Thoracic aorta (tissue), 2 donors: ENCODE measurements around the gene SNCAIP. TPM values are rescaled to one million over a fixed set of nuclear protein-coding genes. Genes with fewer than 3 reads are reported as not detected.

Experiments used
- ATAC-seq: fragments of 150-250 bp; one replicate; pipeline ENCODE4 v1.8.0; 2017; ENCODE audit warnings: low read depth; ENCODE audit not compliant: insufficient number of reproducible peaks, low FRiP score
- DNase-seq: peaks from one replicate; pipeline ENCODE4 v3.0.0-alpha.2; 2020; ENCODE audit warnings: low spot score
- H3K27ac ChIP-seq, 2 donors: fragments of 200-600 bp; sonication (generic); 1 replicate in 1 of 2; 2 replicates in 1 of 2; pipeline ENCODE4 v1.5.1; 2016; ENCODE audit warnings: mild to moderate bottlenecking in 2 of 2, moderate library complexity in 2 of 2
- H3K27me3 ChIP-seq: fragments of 200-600 bp; sonication (generic); replicated peaks from 2 replicates; pipeline ENCODE4 v1.6.0; 2016; ENCODE audit warnings: mild to moderate bottlenecking; ENCODE audit not compliant: insufficient read depth
- H3K36me3 ChIP-seq: fragments of 200-600 bp; sonication (generic); one replicate; pipeline ENCODE4 v1.5.1; 2016
- H3K4me1 ChIP-seq, 2 donors: fragments of 200-600 bp; sonication (generic); 1 replicate in 1 of 2; 2 replicates in 1 of 2; pipeline versions ENCODE4 v1.5.1 to v1.6.0; 2016; ENCODE audit warnings: low read depth in 2 of 2, mild to moderate bottlenecking in 1 of 2; ENCODE audit not compliant: control insufficient read depth in 1 of 2
- H3K4me3 ChIP-seq: fragments of 200-600 bp; sonication (generic); 2 replicates; pipeline ENCODE4 v1.5.1; 2016; ENCODE audit warnings: mild to moderate bottlenecking
- H3K9me3 ChIP-seq: fragments of 200-600 bp; sonication (generic); 2 replicates; pipeline ENCODE4 v1.5.1; 2016
- CTCF ChIP-seq: fragments of 200-600 bp; sonication (generic); IDR thresholded peaks from one replicate; pipeline ENCODE4 v1.5.1; 2019; ENCODE audit warnings: antibody characterized with exemption
- total RNA-seq, 2 donors: library from RNA; depleted of rRNA; stranded (reverse); fragments of >200 nt; gene quantifications; one replicate each; pipeline versions ENCODE4 v1.1.0 to v1.2.3, GENCODE V29; 2016

SNCAIP gene
- total RNA-seq, 2 donors from 2014 or later: 4.5 to 8.5 TPM

- no peaks in the 10 kb centered on the region for H3K4me1 ChIP-seq
- no peaks in the 10 kb centered on the region for H3K27me3 ChIP-seq
- H3K27ac ChIP-seq: no peak overlapping the region
- ATAC-seq: no peak
- no peak for DNase-seq
- H3K9me3 ChIP-seq: no peaks in the 10 kb centered on the region
- no peak for TF ChIP-seq CTCF
- H3K4me3 ChIP-seq: no peak overlapping the region
- H3K36me3 ChIP-seq: no peaks in the 10 kb centered on the region
Observed at GRCh38 chr5:122401976-122402725, 90.1 kb downstream of the SNCAIP start.

- Histone ChIP-seq H3K27me3 (no peaks in the 10 kb centered on the region), H3K4me1 (no peaks in the 10 kb centered on the region), H3K4me3 (no peak overlapping the region), H3K27ac (no peak overlapping the region), H3K9me3 (no peaks in the 10 kb centered on the region), H3K36me3 (no peaks in the 10 kb centered on the region)
- no peak for ATAC-seq
- no peak for TF ChIP-seq CTCF
- no peak for DNase-seq
Observed at GRCh38 chr5:122402955-122403685, 91.1 kb downstream of the SNCAIP start.

- no peaks in the 10 kb centered on the region for H3K4me1 ChIP-seq
- DNase-seq: no peak
- no peak for ATAC-seq
- H3K27ac ChIP-seq: no peak overlapping the region
- no peak overlapping the region for H3K4me3 ChIP-seq
- no peaks in the 10 kb centered on the region for H3K36me3 ChIP-seq
- no peaks in the 10 kb centered on the region for H3K9me3 ChIP-seq
- H3K27me3 ChIP-seq: no peaks in the 10 kb centered on the region
- no peak for TF ChIP-seq CTCF
Observed at GRCh38 chr5:122404018-122404417, 92.0 kb downstream of the SNCAIP start.

GRCh38 chr5:122404653-122405362, 92.8 kb downstream of the SNCAIP start:
- Histone ChIP-seq H3K27ac (no peak overlapping the region), H3K4me1 (no peaks in the 10 kb centered on the region), H3K27me3 (no peaks in the 10 kb centered on the region), H3K4me3 (no peak overlapping the region), H3K36me3 (no peaks in the 10 kb centered on the region), H3K9me3 (no peaks in the 10 kb centered on the region)
- DNase-seq (no peak), ATAC-seq (no peak)
- no peak for TF ChIP-seq CTCF

GRCh38 chr5:122405751-122406150, 93.7 kb downstream of the SNCAIP start:
- no peak for TF ChIP-seq CTCF

More at GRCh38 chr5:122405751-122406150, 93.7 kb downstream of the SNCAIP start:
- no peaks in the 10 kb centered on the region for H3K9me3 ChIP-seq
- H3K4me1 ChIP-seq: no peaks in the 10 kb centered on the region
- no peaks in the 10 kb centered on the region for H3K27me3 ChIP-seq
- H3K4me3 ChIP-seq: no peak overlapping the region
- no peaks in the 10 kb centered on the region for H3K36me3 ChIP-seq
- ATAC-seq: no peak
- no peak for DNase-seq
- no peak overlapping the region for H3K27ac ChIP-seq
